Sigmoid colon (tissue), 3 donors: ENCODE results near the gene PAGR1.

Experiments used
- POLR2A ChIP-seq, 2 donors: fragments of 450-650 bp; IDR thresholded peaks; one replicate each; pipeline ENCODE4 v1.6.1; 2016; ENCODE audit warnings: antibody characterized with exemption in 2 of 2, mild to moderate bottlenecking in 2 of 2, moderate library complexity in 2 of 2
- TF ChIP-seq, protein P1 (sequence below), 4 experiments: fragments of 450-650 bp in 3 of 4; fragments of 200-600 bp in 1 of 4; IDR thresholded peaks; one replicate each; pipeline ENCODE4 v1.5.1; 2016 to 2019; ENCODE audit warnings: antibody characterized with exemption in 4 of 4, mild to moderate bottlenecking in 3 of 4, moderate library complexity in 2 of 4

DNA sequence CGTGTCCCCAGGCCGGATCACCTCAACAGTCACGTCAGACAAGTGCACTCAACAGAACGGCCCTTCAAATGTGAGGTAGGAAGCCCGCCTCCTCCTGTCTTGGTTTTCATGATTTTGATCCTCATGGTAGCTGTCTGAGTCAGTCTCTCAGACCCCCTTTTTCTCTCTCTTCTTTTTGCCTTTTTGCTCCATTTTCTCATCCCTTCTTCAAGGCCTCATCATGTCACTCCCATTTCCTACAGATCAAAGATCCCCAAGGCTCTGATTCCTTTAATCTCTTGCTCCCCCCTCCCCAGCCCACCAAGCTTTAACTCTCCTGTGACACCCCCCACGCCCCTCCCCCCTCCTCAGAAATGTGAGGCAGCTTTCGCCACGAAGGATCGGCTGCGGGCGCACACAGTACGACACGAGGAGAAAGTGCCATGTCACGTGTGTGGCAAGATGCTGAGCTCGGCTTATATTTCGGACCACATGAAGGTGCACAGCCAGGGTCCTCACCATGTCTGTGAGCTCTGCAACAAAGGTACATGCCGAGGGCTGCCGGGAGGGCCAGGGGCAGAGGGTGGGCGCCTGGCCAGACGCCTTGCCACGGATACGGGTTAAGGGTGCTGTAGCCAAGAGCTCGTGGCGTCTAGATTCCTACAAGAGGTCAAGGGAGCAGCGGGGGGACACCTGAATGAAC is 7.6 kb upstream of the PAGR1 start:
- no peak for TF ChIP-seq POLR2A (IDR thresholded peaks at IDR 0.05)
- TF ChIP-seq, protein P1, sequence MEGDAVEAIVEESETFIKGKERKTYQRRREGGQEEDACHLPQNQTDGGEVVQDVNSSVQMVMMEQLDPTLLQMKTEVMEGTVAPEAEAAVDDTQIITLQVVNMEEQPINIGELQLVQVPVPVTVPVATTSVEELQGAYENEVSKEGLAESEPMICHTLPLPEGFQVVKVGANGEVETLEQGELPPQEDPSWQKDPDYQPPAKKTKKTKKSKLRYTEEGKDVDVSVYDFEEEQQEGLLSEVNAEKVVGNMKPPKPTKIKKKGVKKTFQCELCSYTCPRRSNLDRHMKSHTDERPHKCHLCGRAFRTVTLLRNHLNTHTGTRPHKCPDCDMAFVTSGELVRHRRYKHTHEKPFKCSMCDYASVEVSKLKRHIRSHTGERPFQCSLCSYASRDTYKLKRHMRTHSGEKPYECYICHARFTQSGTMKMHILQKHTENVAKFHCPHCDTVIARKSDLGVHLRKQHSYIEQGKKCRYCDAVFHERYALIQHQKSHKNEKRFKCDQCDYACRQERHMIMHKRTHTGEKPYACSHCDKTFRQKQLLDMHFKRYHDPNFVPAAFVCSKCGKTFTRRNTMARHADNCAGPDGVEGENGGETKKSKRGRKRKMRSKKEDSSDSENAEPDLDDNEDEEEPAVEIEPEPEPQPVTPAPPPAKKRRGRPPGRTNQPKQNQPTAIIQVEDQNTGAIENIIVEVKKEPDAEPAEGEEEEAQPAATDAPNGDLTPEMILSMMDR (IDR thresholded peaks at IDR 0.05): no peak
